ENCODE measurements around the gene UTY.

GRCh38 chrY:13363641-13364040 is 116.2 kb downstream of the UTY start:
- TF ChIP-seq CTCF (conservative IDR thresholded peaks at IDR 0.05; ENCODE audit: low read depth, low read length) = no peak
- no peak for TF ChIP-seq EZH2 (IDR thresholded peaks at IDR 0.05; ENCODE audit: low read length, unreplicated experiment)
- TF ChIP-seq EZH2phosphoT487 (IDR thresholded peaks at IDR 0.05; ENCODE audit: borderline replicate concordance, low read length) = no peak

All from PC-3 (cell line).